Stimulated activated CD4-positive, alpha-beta T cell treated with anti-CD3 and anti-CD28 coated beads, Interleukin-15, amount 100 ng/mL, for 24 hours (primary cell): ENCODE results near the gene SLC25A29.
A peak's percentile ranks its signal among the peaks of the same experiment; 100 is the strongest.
"Not testable (repeated sequence)": the region's sequence is repeated elsewhere in the genome, so short reads cannot be mapped to it uniquely, and the experiment has no call there.

Source experiments
- DNase-seq: peaks from one replicate; pipeline ENCODE4 v3.0.0-alpha.2; 2020

The SLC25A29 gene

GRCh38 chr14:100309028-100309737 lies 2.9 kb upstream of the SLC25A29 start:
- DNase-seq, result no peak

- DNase-seq, result not testable (repeated sequence)
These were observed 2.2 kb upstream of the SLC25A29 start for GRCh38 chr14:100308427-100308792.

- DNase-seq, result no peak
These were observed 1.7 kb upstream of the SLC25A29 start for GRCh38 chr14:100307766-100308426.

DNA sequence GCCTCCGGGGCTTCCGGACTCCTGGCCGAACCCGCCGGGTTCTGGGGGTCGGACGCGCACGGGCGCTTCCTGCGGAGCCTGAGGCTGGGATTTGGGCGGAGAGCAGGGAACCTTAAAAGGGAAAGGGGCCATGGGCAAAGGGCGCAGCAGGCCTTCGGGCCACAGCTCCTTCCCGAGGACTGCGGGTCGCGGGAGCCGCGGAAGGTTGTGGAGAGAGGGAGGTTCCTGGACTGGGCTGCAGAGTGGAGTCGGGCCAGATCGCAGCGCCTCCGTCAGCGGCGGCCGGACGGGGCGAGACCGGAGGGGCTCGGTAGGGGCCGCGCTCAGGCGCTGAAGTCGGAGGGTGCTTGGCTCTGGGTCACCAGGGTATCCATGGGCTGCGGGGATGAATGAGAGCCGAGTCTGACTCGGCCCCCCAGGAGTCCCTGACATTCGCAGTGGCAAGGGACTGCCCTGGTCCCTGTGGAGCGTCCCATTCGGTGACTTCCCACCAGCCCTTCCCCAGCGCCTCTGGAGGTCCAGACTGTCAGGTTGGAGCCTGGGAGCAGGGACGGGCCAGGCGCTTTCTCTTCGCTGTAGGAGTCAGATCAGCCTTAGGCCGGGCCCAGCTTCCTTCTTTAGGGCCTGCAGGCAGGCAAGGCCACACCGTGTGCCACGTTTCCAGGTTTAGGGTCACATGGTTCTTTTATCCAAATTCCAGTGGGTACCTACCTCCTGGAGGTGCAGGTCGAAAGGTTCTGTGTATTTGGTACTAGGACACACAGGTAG lies 938 bp upstream of the SLC25A29 start:
- no peak for DNase-seq

GRCh38 chr14:100305324-100306100 lies 732 bp downstream of the SLC25A29 start:
- peak; percentile 58 for DNase-seq

DNA sequence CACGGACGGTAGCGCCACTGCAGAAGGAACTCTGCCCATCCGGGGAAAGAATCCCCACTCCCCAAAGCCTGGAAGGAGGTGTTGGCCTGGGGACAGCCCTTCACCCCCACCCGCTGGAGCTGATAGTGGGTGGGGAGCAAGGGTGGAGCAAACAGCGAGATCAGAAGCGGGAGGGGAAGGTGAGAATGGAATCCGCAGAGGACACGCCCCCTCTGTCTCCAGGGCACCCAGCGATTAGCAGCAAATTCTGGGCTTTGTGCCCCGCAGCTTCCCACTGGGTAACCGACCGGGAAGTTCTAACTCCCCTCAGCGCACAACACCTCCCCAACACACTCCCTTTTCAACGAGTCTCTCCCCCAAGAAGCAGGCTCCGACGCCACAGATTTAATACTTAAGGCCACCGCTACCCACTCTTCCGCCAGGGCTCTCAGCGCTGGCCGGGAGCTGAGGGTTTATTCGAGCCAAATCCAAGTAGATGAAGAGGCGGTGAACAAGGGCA lies 1.4 kb downstream of the SLC25A29 start:
- DNase-seq, result peak; percentile 38

DNA sequence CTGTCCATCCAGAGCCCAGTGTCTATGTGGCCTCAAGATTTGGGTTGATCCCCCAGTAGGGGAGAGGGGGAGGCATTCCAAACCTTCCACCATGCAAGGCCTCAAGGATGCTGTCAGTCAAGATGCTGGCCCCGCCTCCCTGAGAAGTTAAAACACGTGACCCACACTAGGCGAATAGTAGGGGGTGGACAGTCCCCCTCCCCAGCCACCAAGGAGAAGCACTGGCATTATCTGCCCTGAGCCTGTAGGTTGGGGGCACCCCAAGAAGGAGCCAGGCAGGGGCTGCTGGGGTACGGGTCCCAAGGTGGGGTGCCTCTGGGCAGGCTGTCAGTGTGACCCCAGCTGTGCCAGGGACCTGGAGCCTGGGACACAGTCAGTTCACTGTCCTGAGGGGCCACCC lies 2.3 kb downstream of the SLC25A29 start:
- DNase-seq, result peak; percentile 21

DNA sequence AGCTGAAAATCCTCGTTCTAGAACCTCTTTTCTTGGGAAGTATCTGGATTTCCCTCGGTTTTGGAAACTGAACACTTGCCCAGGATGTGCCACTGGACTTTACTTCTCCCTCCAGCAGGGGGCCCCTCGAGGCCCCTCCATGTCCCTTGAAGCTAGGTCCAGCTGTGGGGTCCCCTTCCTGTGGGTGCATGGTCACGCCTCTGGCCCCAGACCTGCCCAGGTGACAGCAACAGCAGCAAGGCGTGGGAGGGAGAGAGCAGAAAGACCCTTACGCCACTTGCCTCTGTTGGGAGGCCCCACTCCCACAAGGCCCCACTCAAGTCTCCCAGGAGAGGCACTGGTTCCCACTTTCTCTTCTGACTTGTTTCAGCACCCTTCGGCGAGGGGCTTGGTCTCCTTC lies 3.1 kb downstream of the SLC25A29 start:
- peak; percentile 25 for DNase-seq

- DNase-seq, result no peak
These were observed 3.6 kb downstream of the SLC25A29 start for GRCh38 chr14:100302616-100303015.

DNA sequence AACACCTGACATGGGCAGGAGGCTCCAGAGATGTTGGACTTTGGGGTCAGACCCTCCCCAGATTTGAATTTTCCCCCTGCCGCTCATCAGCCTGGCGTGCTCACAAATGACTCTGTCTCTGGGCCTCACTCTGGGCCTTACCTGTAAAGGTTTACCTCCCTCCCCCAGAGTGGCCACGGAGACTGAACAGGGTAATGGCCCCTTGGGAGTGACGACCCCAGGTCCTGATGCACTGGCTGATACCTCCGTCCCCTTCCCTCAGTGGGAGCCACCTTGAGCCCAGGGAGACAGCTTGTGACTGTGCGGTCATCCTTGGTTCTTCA lies 7.0 kb downstream of the SLC25A29 start:
- DNase-seq, result no peak

- no peak for DNase-seq
These were observed 7.5 kb downstream of the SLC25A29 start for GRCh38 chr14:100298551-100299237.

DNA sequence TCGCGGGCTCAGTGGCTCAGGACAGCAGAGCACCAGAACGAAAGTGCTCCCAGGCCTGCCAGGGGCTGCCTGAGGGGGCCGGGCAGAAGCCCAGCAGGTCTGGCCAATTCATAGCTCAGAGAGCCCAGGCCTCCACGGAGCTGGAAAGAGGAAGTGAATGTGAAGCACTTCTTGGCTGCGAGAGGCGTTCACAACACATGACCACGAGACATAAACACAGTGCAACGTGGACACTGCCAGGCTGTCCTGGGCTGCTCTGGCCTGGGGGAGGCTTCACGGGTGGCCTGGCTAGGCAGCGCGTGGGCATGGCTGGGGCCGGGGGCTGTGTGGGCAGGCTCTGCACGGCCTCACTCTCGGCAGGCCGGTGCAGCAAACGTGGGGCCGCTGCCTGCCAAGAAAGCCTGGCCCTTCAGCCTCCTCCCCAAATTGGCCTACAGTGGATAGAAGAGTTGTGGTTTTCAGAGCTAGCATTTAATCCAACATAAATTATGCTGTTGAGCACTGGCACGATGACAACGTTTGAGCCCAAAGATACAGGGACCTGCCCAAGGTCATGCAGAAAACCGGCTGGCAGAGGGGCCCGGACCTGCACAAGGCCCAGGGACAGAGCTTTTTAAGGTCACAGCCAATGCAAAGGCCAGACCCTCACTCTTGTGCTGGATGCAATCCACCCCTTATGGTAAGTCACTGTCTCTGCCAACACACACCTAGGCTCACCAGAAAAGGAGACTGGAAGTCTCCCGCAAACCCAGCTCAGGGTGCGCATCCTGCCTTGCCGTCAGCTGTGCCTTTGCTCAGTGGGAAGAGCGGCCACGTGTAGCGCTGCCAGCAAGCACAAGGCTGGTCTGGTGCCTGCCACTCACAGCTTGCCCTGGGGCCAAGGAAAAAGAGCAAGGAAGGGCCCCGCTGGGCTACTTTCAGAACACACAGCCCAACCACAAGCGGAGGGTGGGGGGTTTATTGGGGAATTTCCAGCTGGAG lies 8.6 kb downstream of the SLC25A29 start:
- DNase-seq, result no peak

DNA sequence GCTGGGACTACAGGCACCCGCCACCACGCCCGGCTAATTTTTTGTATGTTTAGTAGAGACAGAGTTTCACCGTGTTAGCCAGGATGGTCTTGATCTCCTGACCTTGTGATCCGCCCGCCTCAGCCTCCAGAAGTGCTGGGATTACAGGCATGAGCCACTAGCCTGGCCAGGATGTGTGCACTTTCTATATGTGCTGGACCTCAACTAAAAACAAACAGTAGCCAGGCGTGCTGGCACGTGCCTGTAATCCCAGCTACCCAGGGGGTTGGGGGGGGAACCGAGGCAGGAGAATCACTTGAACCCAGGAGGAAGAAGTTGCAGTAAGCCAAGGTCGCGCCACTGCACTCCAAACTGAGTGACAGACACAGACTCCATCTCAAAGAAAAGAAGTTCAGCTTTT lies 9.5 kb downstream of the SLC25A29 start:
- not testable (repeated sequence) for DNase-seq

DNA sequence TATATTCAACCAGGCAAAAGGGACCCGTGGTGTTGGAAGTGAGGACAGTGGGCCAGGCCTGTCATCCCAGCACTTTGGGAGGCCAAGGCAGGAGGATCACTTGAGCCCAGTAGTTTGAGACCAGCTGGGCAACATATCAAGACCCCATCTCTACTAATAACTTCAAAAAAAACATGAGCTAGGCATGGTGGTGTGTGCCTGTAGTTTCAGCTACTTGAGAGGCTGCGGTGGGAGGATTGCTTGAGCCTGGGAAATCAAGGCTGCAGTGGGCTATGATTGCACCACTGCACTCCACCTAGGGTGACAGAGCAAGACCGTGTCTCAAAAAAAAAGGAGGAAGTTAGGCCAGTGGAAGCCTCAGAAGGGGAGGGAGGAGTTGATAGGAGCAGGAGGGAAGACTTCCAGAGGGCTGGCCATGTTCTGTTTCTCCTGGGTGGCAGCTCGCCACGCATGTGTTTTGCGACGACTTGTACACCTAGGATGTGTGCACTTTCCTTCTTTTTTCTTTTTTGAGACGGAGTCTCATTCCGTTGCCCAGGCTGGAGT lies 10.1 kb downstream of the SLC25A29 start:
- no peak for DNase-seq

DNA sequence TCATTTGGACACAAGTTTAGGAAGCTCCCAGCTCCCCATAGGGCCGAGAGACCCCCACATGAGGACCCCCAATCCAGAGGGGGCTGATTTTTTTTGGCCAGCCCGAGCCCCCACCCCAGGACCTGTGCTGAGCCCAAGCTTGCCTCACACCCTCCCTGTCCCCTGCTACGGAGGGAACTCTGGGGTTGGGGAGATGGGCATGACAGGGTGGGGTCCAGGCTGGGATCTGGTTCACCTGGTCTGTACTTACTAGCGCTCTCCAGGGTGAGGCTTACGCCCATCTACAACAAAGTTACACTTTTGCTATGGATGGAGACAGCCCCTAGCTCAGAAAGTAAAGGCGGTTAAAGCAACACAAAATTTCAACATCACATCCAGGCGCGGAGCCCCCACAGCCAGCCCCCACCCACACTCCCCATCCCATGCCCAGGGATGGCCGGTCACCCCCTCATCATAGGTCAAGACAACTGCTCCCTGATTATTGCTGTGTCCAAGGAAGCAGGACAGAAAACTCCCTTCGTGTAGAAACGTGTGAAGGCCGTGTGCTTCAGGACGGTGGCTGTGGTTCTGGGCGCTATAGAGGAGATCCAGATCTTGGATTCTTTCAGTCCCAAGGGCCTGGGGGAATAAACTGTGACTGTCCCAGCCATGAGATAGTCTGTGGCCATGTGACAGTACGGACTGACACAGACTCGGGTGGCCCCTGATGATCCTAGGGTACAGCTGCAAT lies 10.7 kb downstream of the SLC25A29 start:
- DNase-seq, result no peak

DNA sequence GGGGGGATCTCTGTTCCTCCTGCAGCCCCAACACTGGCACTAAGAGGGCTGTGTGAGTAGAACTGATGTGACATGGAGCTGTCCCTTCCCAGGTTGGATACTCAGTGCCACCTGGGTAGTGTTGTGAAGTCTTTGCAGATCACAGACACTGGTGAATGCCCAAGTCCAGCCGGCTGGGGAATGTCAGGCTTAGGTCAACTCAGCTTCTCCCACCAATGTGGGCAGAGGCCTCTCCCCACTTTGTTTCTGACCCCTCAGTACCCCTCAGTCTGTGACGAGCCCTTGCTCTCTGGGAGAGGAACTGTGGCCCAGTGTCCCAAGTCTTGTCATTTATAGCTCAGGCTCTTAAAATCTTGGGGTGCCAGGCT lies 11.3 kb downstream of the SLC25A29 start:
- DNase-seq, result no peak

DNA sequence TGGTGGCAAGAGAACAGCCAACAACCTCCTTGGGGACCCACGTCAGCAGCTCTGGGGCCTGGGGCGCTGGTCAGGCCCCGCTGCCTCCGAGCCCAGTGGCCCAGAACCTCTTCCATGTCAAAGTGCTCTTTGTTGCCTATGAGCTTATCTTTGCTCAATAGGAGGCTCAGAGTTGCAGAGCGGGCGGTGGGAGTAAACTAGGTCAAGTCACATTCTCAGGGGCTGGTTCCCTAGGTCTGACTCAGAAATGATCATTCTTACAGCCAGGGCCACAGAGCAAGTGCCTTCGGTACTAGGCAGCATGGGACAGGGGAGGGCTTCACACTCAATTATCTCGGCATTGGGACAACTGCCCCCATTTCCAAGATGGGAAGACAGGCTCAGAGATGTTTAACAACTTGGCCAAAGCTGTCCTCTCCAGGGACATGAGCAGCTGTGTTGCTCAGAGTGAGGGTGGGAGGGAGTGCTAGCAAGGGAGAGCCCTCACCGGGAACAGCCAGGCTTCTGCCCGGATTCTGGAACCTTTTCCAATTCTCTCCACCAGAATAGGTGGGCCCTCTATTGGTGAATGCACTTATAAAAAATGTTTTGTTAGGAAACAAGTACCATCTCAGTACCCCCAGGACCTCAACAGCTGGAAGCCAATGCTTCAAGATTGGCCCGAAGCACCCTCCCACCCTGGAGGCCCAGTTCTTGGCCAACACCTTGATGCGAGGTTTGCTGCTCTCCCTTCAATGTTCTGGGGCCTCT lies 11.9 kb downstream of the SLC25A29 start:
- no peak for DNase-seq

- no peak for DNase-seq
These were observed 12.6 kb downstream of the SLC25A29 start for GRCh38 chr14:100293497-100294212.
